Stimulated activated CD8-positive, alpha-beta memory T cell treated with anti-CD3 and anti-CD28 coated beads, Interleukin-7, amount 100 ng/mL, for 4 hours (primary cell): ENCODE data around the gene SFTPB.
"Not testable (repeated sequence)": the region's sequence is repeated elsewhere in the genome, so short reads cannot be mapped to it uniquely, and the experiment has no call there.

Experiments used
- DNase-seq, 2 donors: peaks; one replicate each; pipeline ENCODE4 v3.0.0-alpha.2; 2020; ENCODE audit warnings: low read depth in 2 of 2

Gene SFTPB

DNA sequence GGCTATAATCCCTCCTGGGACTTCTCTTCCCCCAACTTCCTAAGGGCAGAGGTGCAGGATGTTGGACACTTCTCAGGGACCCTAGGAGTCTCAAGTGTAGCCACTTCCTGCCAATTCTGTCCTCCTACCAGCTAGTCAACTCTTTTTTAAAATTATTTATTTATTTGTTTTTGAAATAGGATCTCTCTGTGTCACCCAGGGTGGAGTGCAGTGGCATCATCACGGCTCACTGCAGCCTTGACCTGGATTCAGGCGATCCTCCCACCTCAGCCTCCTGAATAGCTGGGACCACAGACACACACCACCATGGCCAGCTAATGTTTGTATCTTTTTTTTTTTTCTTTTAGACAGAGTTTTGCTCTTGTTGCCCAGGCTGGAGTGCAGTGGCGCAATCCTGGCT lies 11.5 kb downstream of the SFTPB start:
- DNase-seq: no peak

- DNase-seq: no peak
Observed at GRCh38 chr2:85655961-85656417, 12.0 kb downstream of the SFTPB start.

DNA sequence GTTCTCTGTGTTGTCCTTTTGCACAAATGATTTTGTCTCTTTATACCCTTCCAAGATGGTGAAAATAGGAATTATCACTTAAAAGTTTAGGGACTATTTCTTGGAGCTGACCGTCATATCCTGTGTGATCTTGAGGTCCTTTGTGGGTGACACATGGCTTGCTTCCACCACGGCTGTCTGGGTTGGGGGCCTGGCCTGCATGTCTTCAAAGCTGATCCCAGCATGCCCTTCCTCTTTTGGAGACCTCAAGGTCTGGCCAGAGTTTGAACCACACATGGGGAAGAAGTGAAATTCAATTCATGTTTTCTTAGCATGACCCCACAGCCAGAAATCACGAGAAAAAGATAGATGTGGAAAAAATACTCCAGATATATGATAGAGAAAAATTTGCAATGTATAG lies 14.0 kb downstream of the SFTPB start:
- DNase-seq: no peak

- DNase-seq: no peak
Observed at GRCh38 chr2:85652056-85652455, 15.9 kb downstream of the SFTPB start.

GRCh38 chr2:85651097-85651496 lies 16.9 kb downstream of the SFTPB start:
- DNase-seq: no peak

DNA sequence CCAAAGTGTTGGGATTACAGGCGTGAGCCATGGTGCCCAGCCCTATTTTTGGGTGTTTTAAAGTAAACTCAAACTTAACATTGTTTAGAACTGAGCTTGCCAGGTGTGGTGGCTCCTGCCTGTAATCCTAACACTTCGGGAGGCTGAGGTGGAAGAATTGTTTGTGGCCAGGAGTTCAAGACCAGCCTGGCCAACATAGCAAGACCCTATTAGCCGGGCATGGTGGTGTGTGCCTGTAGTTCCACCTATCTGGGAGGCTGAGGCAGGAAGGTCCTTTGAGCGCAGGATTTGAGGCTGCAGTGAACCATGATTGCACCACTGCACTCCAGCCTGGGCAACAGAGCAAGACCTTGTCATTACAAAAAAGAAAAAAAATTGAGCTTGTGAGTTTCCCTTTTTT lies 17.5 kb downstream of the SFTPB start:
- DNase-seq: no peak

GRCh38 chr2:85649201-85650190 lies 18.5 kb downstream of the SFTPB start:
- DNase-seq: no peak

- DNase-seq: no peak
Observed at GRCh38 chr2:85648619-85649018, 19.4 kb downstream of the SFTPB start.

GRCh38 chr2:85647823-85648526 lies 20.0 kb downstream of the SFTPB start:
- no peak for DNase-seq

- DNase-seq: no peak
Observed at GRCh38 chr2:85646166-85646565, 21.8 kb downstream of the SFTPB start.

GRCh38 chr2:85644909-85645308 lies 23.1 kb downstream of the SFTPB start:
- DNase-seq: no peak

DNA sequence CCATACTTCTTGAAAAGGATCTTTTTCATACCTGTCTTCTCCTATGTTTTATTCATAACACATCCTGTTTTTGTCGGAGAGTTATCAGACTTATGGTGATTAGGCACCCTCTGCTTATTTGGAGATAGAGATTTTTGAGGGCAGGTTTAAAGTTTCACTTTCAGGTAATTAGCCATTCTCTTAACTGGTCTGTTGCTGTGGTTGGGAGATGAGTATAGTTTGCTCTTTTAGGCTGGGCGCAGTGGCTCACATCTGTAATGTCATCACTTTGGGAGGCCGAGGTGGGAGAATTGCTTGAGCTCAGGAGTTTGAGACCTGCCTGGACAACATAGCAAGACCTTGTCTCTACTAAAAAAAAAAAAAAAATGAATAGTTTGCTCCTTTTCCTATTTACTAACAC lies 25.3 kb downstream of the SFTPB start:
- DNase-seq: no peak

DNA sequence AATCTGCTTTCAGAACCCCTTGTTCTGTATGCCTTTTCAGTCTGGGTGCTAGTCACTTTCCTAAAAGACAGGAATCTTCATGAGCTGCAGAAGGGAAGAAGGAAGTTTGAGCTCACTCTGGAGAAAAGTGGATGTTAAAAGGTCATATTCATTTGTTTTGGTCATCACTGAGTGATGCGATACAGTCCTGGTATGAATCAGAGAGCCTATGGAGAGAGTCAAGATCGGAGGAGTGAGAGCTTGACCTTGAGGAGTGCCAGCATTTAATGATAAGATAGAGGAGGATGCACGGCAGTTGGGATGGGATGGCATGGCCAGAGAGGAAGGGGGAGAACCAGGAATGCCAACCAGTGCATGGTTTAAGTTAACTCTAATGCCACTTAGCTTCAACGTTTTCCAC lies 32.4 kb downstream of the SFTPB start:
- no peak for DNase-seq

- DNase-seq: no peak
Observed at GRCh38 chr2:85635011-85635410, 33.0 kb downstream of the SFTPB start.

DNA sequence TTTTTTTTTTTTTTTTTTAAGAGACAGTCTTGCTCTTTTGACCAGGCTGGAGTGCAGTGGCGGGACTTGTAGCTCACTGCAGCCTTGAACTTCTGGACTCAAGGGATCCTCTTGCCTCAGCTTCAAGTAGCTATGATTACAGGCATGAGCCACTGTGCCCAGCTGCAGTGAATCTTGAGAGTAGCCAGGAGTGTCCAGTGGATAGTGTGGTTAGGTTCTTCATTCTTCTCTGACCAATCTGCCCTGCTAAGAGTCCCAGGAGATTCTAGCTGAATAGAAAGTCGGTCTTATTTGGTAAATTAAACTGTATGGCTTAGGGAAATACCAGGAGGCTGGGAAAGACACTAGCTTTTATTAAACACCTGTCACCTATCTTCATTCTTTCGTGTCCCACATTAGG lies 36.7 kb downstream of the SFTPB start:
- no peak for DNase-seq

DNA sequence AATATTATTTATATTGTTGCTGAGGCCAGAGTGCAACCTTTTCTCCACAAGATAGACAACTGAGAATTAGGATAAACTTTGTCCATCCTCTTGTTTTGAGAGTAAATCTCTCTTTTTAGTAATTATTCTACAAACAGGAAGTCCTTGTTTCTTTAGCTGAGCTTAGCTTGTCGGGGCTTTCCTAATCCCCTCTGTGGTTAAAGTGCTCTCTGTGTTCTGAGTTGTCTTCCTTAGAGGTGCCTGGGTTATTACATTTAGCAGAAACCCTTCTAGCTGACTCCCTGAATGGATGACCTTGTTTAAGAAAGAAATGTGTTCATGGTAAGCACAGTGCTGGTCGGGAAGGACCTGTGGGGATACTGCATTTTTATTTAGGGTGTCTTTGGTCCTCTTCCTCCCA lies 39.3 kb downstream of the SFTPB start:
- no peak for DNase-seq

GRCh38 chr2:85623991-85624390 lies 44.0 kb downstream of the SFTPB start:
- no peak for DNase-seq

GRCh38 chr2:85621338-85621737 lies 46.7 kb downstream of the SFTPB start:
- no peak for DNase-seq

DNA sequence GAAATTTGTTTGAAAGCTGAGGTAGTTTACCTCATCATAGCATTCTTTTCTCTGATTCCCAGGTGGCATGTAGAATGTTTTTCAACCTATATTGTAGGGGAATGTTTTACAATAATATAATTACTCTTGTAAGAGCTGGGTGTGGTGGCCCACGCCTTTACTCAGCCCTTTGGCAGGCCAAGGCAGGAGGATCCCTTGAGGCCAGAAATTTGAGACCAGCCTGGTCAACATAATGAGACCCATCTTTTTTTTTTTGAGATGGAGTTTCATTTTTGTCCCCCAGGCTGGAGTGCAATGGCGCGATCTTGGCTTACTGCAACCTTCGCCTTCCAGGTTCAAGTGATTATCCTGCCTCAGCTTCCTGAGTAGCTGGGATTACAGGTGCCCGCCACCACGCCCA lies 48.4 kb downstream of the SFTPB start:
- no peak for DNase-seq

DNA sequence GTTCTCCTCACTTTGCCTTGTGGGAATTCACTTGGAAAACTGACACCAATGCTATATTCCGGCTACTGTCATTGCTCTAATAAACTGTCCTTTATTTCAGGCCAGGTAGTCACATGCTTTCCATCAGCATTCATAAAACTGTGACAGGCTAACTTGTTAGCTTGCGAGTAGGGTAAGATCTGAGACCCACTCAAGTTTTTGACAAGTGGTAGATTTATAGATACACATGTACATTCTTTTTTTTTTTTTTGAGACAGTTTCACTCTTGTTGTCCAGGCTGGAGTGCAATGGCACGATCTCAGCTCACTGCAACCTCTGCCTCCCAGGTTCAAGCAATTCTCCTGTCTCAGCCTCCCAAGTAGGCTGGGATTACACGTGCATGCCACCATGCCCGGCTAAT lies 50.3 kb downstream of the SFTPB start:
- not testable (repeated sequence) for DNase-seq

DNA sequence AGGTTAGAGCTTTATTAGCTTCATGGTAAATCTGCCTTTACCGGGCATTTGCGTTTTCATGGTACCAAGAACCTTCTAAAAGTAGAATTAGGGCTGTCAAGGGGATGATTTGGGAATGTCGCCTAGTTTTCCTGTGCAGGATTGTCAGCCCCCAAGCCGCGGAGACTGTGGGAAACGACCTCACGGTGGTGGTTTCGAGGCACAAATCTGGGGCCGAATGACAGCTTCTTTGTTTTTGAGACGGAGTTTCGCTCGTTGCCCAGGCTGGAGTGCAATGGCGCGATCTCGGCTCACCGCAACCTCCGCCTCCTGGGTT lies 52.6 kb downstream of the SFTPB start:
- DNase-seq: no peak

GRCh38 chr2:85614757-85615156 lies 53.2 kb downstream of the SFTPB start:
- not testable (repeated sequence) for DNase-seq
